Measurements from ENCODE around the gene ACTRT3. TPM values are rescaled to one million over a fixed set of nuclear protein-coding genes. Genes with fewer than 3 reads are reported as not detected.
A peak's percentile ranks its signal among the peaks of the same experiment; 100 is the strongest.

ACTRT3 gene
- total and polyA plus RNA-seq, 8 donors = 0.45 to 2.2 (median 1.3) TPM; not detected in 2

- intact Hi-C loops (cut with DNase I; ENCODE audit: low total_unique reads) = no loop called here
- no peak for TF ChIP-seq POLR2A (IDR thresholded peaks at IDR 0.05)
- TF ChIP-seq POLR2AphosphoS5 (IDR thresholded peaks at IDR 0.05) = peak; percentile 16 to 50 (median 27)
- TF ChIP-seq CTCF (IDR thresholded peaks at IDR 0.05) = no peak
- TF ChIP-seq EP300 (IDR thresholded peaks at IDR 0.05) = peak; percentile 23
- 0 to 1% (median 1%) methylated on average over 27 of the region's 27 CpGs for WGBS, 5 donors
- DNase-seq = peak; percentile 46 to 93
- peak overlapping the region; percentile 98 to 100 (median 99) for H3K27ac ChIP-seq
- H3K9me3 ChIP-seq = no peaks in the 10 kb centered on the region
- H3K36me3 ChIP-seq = peaks cover 0 to 21% (median 19%) of the 10 kb centered on the region in 4 donors
- H3K27me3 ChIP-seq = no peaks in the 10 kb centered on the region
- peaks cover 23 to 29% (median 27%) of the 10 kb centered on the region in 4 donors for H3K4me1 ChIP-seq
- H3K4me3 ChIP-seq = peak overlapping the region; percentile 67 to 94 (median 77)
Observed at GRCh38 chr3:169771497-169772304, 2.3 kb upstream of the ACTRT3 start.

- H3K4me3 ChIP-seq = peak within 1 kb of the TSS; percentile 64 to 89 (median 79)
- H3K4me1 ChIP-seq = peaks cover 0 to 24% (median 10%) of the 10 kb centered on the region in 4 donors
- peak; percentile 92 to 98 for DNase-seq
- TF ChIP-seq POLR2A (IDR thresholded peaks at IDR 0.05) (peak in 2 of 4 donors; percentile 92 to 96), CTCF (IDR thresholded peaks at IDR 0.05) (no peak), POLR2AphosphoS5 (IDR thresholded peaks at IDR 0.05) (peak; percentile 87 to 100 (median 96)), EP300 (IDR thresholded peaks at IDR 0.05) (peak; percentile 14)
- intact Hi-C loops (cut with DNase I; ENCODE audit: low total_unique reads) = no loop called here
- H3K27ac ChIP-seq = peak within 1 kb of the TSS; percentile 97 to 99 (median 98)
- H3K9me3 ChIP-seq = no peaks in the 10 kb centered on the region
- no peaks in the 10 kb centered on the region for H3K27me3 ChIP-seq
- 6 to 8% (median 7%) methylated on average over 42 of the region's 42 CpGs for WGBS, 5 donors
- H3K36me3 ChIP-seq = no peaks in the 10 kb centered on the region
Observed at GRCh38 chr3:169764882-169765612, 4.3 kb downstream of the ACTRT3 start, which contains the start of gene TERC. TSS of gene TERC (minus strand) at chr3:169765060.

- Histone ChIP-seq H3K36me3 (no peaks in the 10 kb centered on the region), H3K27me3 (no peaks in the 10 kb centered on the region), H3K4me3 (peak overlapping the region; percentile 64 to 89 (median 79)), H3K27ac (peak overlapping the region; percentile 97 to 99 (median 98)), H3K4me1 (peaks cover 0 to 26% (median 10%) of the 10 kb centered on the region in 4 donors), H3K9me3 (no peaks in the 10 kb centered on the region)
- TF ChIP-seq POLR2AphosphoS5 (IDR thresholded peaks at IDR 0.05) (peak in 2 of 3 donors; percentile 15 to 44), EP300 (IDR thresholded peaks at IDR 0.05) (no peak)
- intact Hi-C loops (cut with DNase I; ENCODE audit: low total_unique reads) = no loop called here
- DNase-seq = peak; percentile 56 to 85
- 0 to 1% (median 0%) methylated on average over 18 to 46 of the region's 46 CpGs for WGBS, 5 donors
Observed at GRCh38 chr3:169764312-169764881, 5.0 kb downstream of the ACTRT3 start.

- Histone ChIP-seq H3K4me3 (no peak overlapping the region), H3K9me3 (no peaks in the 10 kb centered on the region), H3K27ac (no peak overlapping the region), H3K4me1 (peaks cover 0 to 39% (median 10%) of the 10 kb centered on the region in 4 donors), H3K36me3 (no peaks in the 10 kb centered on the region), H3K27me3 (no peaks in the 10 kb centered on the region)
- TF ChIP-seq CTCF (IDR thresholded peaks at IDR 0.05) = no peak
- intact Hi-C loops (cut with DNase I; ENCODE audit: low total_unique reads) = no loop called here
- no peak for DNase-seq
- 65 to 80% (median 68%) methylated on average over 4 of the region's 4 CpGs for whole genome bisulfite sequencing, 5 donors
Observed at GRCh38 chr3:169760479-169760878, 8.9 kb downstream of the ACTRT3 start.

Measured in stomach (tissue), 9 donors.